GM12873 (cell line): ENCODE measurements around the gene MIX23.

Experiments
- TF ChIP-seq, protein P1 (sequence below): IDR thresholded peaks from 2 replicates; pipeline ENCODE4 v1.5.1; 2012; ENCODE audit warnings: low read depth, mild to moderate bottlenecking, moderate library complexity, low read length, control low read depth; ENCODE audit not compliant: insufficient read depth; ENCODE audit errors: missing control alignments

Gene MIX23

DNA sequence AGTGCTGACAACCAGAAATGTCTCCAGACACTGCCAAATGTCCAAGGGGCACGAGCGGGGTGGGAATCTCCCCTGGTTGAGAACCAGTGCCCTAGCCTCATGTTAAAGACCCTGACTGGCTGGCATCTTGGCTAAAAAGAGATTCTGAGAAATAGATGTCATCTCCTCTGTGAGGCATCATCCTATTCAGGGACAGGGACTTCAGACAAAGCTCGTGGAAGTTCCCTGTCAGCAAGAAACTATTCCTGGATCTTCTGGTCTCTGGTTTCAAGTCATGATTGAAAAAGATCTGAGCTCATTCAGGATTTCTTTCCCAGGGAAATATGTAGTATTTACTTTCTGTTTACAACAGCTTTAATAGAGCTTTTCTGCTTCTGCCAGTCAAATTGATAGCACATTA lies 22.0 kb upstream of the MIX23 start:
- TF ChIP-seq, protein P1, sequence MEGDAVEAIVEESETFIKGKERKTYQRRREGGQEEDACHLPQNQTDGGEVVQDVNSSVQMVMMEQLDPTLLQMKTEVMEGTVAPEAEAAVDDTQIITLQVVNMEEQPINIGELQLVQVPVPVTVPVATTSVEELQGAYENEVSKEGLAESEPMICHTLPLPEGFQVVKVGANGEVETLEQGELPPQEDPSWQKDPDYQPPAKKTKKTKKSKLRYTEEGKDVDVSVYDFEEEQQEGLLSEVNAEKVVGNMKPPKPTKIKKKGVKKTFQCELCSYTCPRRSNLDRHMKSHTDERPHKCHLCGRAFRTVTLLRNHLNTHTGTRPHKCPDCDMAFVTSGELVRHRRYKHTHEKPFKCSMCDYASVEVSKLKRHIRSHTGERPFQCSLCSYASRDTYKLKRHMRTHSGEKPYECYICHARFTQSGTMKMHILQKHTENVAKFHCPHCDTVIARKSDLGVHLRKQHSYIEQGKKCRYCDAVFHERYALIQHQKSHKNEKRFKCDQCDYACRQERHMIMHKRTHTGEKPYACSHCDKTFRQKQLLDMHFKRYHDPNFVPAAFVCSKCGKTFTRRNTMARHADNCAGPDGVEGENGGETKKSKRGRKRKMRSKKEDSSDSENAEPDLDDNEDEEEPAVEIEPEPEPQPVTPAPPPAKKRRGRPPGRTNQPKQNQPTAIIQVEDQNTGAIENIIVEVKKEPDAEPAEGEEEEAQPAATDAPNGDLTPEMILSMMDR: no peak

DNA sequence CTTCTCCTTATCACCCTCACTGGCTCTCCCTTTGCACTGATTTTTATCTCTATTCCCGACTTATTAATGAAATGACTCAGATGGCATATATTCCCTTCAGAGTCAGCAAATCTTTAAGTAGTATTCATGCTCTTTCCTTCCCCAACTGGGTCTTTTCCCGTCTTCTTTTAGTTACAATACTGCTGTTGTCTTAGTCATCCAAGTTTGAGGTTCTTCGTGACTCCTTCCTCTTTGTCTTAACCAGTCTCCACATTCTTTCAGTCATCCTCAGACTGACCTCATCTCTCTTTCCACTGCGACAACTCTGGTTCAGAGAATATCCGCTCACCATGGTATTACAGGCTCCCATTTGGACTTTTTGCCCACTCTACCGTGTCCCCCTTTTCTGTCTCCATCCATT lies 20.5 kb upstream of the MIX23 start:
- TF ChIP-seq, protein P1: no peak

DNA sequence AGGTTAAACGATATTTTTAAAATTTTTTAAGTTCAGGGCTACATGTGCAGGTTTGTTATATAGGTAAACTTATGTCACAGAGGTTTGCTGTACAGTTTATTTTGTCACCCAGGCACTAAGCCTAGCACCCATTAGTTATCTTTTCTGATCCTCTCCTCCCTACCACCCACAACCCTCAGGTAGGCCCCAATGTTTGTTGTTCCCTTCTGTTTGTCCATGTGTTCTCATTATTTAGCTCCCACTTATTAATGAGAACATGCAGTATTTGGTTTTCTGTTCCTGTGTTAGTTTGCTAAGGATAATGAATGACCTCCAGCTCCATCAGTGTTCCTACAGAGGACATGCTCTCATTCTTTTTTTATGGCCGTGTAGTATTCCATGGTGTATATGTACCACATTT lies 15.9 kb upstream of the MIX23 start:
- TF ChIP-seq, protein P1: no peak

DNA sequence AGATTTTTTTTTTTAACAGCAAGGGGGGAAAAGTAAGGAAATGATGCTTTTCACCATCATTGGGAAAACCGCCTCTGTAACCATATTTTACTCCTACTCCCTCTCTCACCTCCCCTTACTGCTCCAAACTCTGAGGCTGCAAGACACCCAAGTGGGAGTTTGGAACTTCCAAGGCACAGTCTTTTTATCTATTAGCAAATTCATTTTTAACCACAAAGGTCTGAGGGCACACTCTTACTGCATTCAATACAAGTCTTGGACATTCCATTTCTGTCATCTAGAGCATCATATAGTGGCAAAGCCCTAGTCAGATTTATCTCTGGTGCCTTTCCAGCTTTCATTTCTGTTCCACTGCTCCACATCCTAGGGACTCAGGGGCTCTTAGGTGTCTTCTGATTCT lies 14.2 kb upstream of the MIX23 start:
- TF ChIP-seq, protein P1: no peak

DNA sequence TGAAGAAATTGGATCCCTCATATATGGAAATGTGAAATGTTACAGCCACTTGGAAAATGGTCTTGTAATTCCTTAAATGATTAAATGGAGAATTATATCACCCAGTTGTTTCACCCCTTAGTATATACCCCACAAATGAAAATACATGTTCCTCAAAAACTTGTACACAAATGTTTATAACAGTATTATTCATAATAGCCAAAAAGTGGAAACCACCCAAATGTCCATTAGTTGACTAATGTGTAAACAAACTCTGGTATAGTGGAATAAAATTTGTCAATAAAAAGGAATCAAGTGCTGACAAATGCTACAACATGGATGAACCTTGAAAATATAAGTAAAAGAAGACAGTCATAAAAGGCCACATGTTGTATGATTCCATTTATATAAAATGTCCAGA lies 13.5 kb upstream of the MIX23 start:
- TF ChIP-seq, protein P1: no peak

DNA sequence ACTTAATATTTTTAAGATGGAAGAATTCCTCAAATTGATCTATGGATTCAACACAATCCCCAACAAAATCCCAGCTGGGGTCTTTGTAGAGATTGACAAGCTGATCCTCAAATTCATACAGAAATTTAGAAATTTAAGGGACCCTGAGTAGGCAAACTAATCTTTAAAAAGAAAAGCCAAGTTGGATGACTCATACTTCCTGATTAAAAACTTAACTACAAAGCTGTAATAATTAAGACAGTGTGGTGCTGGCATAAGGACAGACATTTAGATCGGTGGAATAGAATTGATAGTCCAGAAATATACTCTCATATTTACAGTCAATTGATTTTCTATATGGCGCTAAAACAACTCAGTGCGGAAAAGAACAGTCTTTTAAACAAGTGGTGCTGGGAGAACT lies 12.6 kb upstream of the MIX23 start:
- TF ChIP-seq, protein P1: no peak

DNA sequence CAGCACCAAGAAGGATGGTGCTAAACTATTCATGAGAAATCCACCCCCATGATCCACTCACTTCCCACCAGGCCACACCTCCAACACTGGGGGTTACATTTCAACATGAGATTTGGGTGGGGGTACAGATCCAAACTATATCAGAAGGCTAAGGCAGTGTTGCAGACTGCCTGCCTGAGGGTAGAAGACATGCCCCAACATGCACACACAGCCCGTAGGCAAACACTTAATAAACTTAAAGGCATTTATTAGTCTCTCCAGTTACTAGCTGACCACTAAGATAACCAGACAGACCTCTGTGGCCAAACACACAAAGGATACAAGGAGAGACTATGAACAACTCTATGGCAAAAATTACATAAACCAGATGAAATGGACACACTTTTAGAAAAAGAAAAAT lies 11.1 kb upstream of the MIX23 start:
- TF ChIP-seq, protein P1: no peak
